ENCODE results near the gene MLLT6. TPM values are rescaled to one million over a fixed set of nuclear protein-coding genes. Genes with fewer than 3 reads are reported as not detected.
A peak's percentile ranks its signal among the peaks of the same experiment; 100 is the strongest.

The MLLT6 gene
- total and polyA plus RNA-seq, 2 of the 4 experiments (the other 2 are of a cell fraction): 7.2 to 21.2 TPM

GRCh38 chr17:38731526-38732294 lies 26.6 kb downstream of the MLLT6 start:
- H3K9me3 ChIP-seq (ENCODE audit: control insufficient read depth, insufficient read depth, low read length): no peaks in the 10 kb centered on the region
- H3K9ac ChIP-seq (ENCODE audit: low read depth, low read length): peak overlapping the region; percentile 97; the same call in 1 of the 2 replicates
- WGBS, 2 experiments (ENCODE audit: extremely low coverage in 2 of 2, insufficient read length in 1 of 2): 87% methylated on average over 4 of the region's 8 CpGs; no CpG with 5 or more reads in 1 of the 2 experiments
- no peak overlapping the region for H3K4me3 ChIP-seq (ENCODE audit: insufficient read depth, low read depth, low read length)
- peaks cover 11 to 64% of the 10 kb centered on the region in 2 experiments; a peak in 3 of 4 replicates for H3K79me1 ChIP-seq (ENCODE audit: low read depth in 1 of 2, low read length in 2 of 2)
- H3K18ac ChIP-seq (ENCODE audit: low read depth, low read length): no peak overlapping the region
- H2BK15ac ChIP-seq (ENCODE audit: low read depth, low read length): no peak overlapping the region
- BruUV-seq (replicated peaks): no TSS peak
- H4K5ac ChIP-seq (ENCODE audit: low read depth, low read length): no peak overlapping the region
- intact Hi-C loops (cut with micrococcal nuclease) (no loop called here), dilution Hi-C loops (cut with HindIII; ENCODE audit: low sequenced_read_pairs, unreplicated experiment) (no loop called here), in situ Hi-C loops (cut with MboI; ENCODE audit: low sequenced_read_pairs) (loop anchor here (5.0 kb wide), 1 partner anchor 54 kb away; no protein-coding TSS in a partner anchor)
- POLR2A ChIA-PET (ENCODE audit: unreplicated experiment): no interaction called here
- H3K9me1 ChIP-seq (ENCODE audit: insufficient read depth, low read length): 0 out of 2 replicates have a peak, but pooled peaks cover 11% of the 10 kb centered on the region
- TF ChIP-seq BHLHE40 (IDR thresholded peaks at IDR 0.05; ENCODE audit: low read depth, low read length): no peak
- TF ChIP-seq NFE2L2 (IDR thresholded peaks at IDR 0.05; ENCODE audit: low read depth, low read length): no peak
- no peak for TF ChIP-seq MAZ (IDR thresholded peaks at IDR 0.05; ENCODE audit: borderline replicate concordance, low read depth, low read length)
- no peak overlapping the region for H3K4ac ChIP-seq (ENCODE audit: low read depth, low read length)
- H4K91ac ChIP-seq (ENCODE audit: insufficient read depth, low read depth, low read length): no peak overlapping the region
- H2AK9ac ChIP-seq (replicated peaks; ENCODE audit: low read depth, low read length, poor library complexity): peak overlapping the region; percentile 99
- H2AFZ ChIP-seq (replicated peaks; ENCODE audit: low read length, poor library complexity): no peak overlapping the region
- H2BK20ac ChIP-seq (ENCODE audit: low read depth, low read length): no peak overlapping the region
- CTCF ChIA-PET: interaction anchor here (1.8 kb wide), 1 partner anchor 54 kb away, joined by 4 read pairs; no protein-coding TSS in a partner anchor
- H3K27me3 ChIP-seq (ENCODE audit: control insufficient read depth, insufficient read depth, low read length): no peaks in the 10 kb centered on the region
- no peak overlapping the region for H2BK5ac ChIP-seq (ENCODE audit: low read depth, low read length, poor library complexity, severe bottlenecking)
- no peak overlapping the region; the same call in 1 of the 2 replicates for H2AK5ac ChIP-seq (ENCODE audit: low read depth, low read length)
- H3K4me2 ChIP-seq (ENCODE audit: low read depth, low read length): no peak overlapping the region
- H2BK120ac ChIP-seq (ENCODE audit: low read depth, low read length): no peak overlapping the region
- no peak overlapping the region for H4K8ac ChIP-seq (ENCODE audit: low read depth in 2 of 2, low read length in 2 of 2)
- H3K14ac ChIP-seq (replicated peaks; ENCODE audit: low read depth, low read length): no peak overlapping the region
- H3K56ac ChIP-seq (ENCODE audit: extremely low read depth, insufficient read depth, low read length): no peak overlapping the region
- H3K4me1 ChIP-seq (ENCODE audit: control insufficient read depth, insufficient read depth, low read length): peaks cover 15% of the 10 kb centered on the region
- H3K23ac ChIP-seq (ENCODE audit: low read depth, low read length): no peak overlapping the region
- no peak overlapping the region for H3K27ac ChIP-seq (ENCODE audit: insufficient read depth, low read length)
- DNase-seq: no peak
- no peak for ATAC-seq (ENCODE audit: low read depth)
- peaks cover 36% of the 10 kb centered on the region for H4K20me1 ChIP-seq (ENCODE audit: insufficient read depth, low read length)
- peaks cover 36% of the 10 kb centered on the region for H3K36me3 ChIP-seq (ENCODE audit: control insufficient read depth, insufficient read depth, low read length)
